GM19452 (cell line): ENCODE results near the gene STARD8.
"Not testable (repeated sequence)": the region's sequence is repeated elsewhere in the genome, so short reads cannot be mapped to it uniquely, and the experiment has no call there.

Experiments
- ATAC-seq: cut with Tn5 transposase; IDR thresholded peaks from one replicate; pipeline ENCODE4 v1.9.1; 2021; ENCODE audit not compliant: unreplicated experiment

The STARD8 gene

DNA sequence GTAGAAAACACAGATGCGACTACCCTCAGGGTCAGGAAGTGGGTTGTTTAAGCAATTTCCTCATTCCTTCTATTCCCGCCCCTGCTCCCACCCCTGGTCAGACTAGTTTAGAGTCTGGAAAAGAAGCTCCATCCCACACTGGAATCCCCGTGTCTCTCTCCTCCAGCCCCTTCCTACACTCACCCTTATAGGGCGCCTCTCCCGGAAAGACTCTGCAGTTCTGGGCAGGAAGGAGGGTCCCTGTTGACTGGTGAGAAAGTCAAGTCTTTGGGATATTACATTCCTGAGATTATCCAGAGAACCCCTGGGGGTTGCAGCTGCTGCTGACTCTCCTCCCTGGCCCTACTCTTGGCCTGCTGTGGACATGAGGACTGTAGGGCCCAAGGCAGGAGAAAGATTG, 11.9 kb downstream of the STARD8 start:
- no peak for ATAC-seq

DNA sequence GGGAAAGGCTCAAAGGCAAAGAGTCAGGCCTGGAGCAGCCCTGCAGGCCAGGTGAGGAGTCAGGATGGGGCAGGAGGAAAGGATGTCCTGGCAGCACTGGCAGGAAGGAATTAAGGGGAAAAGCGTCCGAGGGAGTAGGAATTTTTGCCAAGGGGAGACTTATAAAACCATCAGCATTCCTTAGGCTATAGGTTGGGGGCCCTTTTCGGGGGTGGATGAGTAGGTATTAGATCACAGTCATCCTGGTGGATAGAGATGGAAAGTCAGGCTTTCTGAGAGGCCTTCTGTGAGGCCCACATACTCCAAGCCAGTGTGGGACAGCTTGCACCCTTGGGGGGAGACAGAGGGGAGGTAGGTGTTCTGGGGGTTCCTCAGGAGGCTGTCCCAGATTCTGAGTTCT, 12.3 kb downstream of the STARD8 start:
- ATAC-seq: no peak

DNA sequence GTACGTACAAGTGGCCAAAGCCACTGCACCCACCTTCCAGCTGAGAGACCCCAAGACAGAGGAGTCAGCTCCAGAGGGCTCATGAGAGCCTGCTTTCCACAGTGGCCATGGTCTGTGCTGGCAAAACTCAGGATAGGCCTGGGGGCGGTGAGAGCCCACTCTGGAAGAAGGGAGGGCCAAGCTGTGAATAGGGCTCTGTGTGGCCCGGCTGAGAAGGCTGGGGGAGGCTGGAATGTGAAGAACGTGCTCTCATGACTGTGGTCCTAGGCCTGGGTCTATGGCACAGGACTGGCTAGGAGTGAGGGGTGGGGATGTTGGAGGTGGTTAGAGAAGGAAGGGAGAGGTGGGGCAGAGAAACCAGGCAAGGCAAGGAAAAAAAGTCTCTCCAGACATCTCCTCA, 13.3 kb downstream of the STARD8 start:
- ATAC-seq: no peak

DNA sequence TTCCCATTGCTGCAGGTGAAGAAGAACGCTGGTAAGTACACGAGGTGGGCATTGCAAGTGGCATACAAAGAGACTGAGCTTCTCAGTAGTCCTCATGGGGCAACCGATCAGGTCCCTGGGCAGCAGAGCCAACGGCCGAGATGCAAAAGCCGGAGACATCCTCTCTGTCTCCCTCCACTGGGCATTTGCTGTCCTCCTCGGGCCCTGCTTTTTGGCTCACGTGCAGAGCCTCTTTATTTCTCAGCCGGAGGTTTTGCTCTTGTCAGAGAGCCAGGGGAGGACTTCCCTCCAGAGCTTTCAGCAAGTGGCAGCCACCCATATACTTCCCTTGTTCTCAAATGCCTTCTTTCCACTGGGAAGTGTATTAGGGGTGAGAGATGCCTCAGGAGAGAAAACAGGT, 18.0 kb downstream of the STARD8 start:
- ATAC-seq: no peak

DNA sequence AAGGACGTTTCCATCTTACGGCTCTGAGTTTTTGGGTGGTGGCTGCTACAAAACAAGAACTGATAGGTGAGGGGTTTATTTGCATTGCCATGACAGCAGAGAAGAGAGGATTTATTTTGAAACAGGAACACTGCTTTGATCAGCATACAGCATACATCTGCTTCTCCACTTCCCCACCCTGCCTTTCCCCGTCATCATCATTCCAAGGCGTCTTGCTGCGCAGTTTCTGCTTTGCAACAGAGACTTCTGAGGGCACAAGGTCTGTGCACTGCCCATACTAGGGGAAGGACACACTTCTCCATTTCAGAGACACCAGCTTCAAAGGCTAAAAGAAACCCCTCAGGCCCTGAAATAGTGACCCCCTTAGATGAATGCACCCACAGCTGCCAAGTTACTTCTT, 19.1 kb downstream of the STARD8 start:
- ATAC-seq: no peak

DNA sequence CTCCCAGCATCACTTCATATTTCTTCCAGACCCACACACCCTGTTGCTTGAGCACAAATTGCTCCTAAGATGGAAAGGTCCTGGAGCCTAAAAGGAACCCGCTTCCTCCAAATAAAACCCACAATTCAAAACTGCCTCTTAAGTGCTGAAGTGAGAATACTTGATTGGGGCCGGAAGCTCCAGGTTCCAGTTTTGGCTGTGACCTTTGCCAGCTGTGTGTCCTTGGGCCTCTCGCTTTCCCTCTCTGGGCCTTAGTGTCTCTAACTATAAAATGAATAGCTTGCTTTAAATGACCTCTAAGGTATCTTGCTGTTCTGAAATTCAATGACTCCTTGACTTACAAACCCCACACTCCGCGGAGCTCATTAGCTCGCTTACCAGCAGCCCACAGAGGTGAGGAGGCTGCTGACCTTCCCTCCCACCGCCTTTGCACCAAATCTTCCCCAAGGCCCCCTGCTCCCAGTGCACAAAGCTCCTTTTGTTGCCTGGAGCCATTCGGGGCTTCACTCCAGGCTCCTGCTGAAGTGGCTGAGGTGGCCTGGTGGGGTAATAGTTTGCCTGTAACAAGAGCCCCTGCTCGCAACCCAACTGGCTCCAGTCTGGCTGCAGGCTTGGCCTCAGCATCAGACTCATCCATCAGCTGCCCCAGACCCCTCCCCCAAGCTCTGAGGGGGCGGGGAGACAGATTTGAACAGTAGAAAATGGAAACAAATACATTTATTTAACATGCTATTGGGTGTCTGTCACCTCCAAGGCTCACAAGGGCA, 21.8 kb downstream of the STARD8 start:
- no peak for ATAC-seq

DNA sequence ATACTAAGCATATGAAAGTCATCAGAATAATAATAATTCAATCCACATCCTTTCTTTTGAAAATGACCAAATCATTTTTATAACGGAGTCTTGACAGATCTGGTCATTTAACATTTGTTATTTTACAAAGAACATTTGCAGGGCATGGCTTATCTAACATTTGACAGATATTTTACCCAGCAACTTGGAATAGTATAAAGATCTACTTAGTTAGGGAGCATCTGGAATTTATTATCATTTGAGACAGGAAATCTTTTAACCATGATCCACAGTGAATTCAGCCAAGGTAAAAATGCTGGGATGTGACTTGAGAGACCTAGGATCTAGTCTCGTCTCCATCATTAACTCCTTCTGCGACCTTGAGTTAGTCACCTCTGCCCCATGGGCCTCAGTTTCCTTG, 22.4 kb downstream of the STARD8 start:
- ATAC-seq: no peak

DNA sequence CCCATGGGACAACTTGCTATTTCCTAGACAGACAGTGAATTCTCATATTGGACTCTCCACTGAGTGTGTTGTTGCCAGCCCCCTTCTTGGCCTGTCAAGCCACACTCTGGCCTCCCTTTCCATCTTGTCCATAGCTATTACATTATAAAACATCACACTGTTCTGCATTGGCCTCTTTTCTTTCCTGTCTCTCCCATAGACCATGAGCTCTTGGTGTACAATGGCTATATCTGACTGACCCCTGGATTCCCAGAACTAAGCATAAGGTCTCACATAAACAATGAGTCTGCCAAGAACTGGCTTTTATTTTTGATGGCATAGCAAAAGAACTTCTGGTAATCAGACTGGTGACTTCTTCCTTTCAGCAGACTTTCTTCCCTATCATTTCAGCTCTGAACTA, 23.8 kb downstream of the STARD8 start:
- no peak for ATAC-seq

DNA sequence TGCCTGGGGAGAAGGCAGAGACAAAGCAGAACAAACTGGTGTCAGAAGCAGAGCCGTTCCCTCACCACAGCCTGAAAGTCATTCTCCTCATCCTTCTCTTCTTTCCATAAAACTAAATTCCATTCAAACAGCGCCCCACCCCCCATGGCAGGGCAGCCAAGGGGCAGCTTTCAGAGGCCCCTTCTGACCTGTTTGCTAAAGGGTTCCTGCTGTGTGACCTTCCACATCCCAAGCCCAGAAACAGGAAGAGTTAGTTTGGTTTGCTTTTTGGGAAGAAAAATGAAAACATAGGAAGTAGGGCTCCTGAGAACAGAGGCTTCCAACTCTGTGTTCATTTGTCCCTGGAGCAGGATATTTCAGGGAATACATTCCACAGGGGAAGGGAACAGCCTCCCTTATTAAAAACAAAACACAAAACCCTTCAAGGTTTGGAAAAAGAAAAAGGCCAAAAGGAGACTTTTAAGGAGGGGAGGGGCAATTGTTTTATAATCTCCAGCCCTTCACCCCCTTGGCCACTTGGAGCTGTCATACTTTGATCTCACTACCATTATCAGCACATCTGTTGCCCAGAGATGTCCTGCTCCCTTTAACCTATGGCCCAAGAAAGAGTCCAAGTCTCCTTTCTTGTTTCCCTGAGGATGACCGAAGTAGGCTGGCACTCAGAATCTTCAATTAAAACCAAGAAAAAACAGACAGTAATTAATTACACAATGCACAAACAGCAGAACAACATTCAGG, 25.3 kb downstream of the STARD8 start:
- no peak for ATAC-seq

DNA sequence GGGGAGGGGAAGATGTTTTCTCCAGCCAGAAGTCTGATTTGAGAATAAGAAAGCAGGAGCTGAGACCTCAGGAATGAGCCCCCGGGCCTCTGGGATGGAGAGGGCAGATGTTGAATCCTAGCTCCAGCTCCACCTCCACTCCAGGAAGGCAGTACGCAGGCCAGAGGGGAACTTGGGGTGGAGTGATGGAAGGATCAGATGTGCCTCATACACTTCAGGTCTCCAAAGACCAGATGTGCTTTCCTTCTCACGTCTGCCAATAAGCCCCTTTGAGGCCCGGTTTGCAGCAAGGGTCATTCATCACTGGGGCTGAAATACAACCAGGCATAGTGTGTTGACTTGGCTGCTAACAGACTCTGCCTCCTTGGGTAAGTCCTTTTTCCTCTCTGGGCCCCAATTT, 28.1 kb downstream of the STARD8 start:
- ATAC-seq: no peak

DNA sequence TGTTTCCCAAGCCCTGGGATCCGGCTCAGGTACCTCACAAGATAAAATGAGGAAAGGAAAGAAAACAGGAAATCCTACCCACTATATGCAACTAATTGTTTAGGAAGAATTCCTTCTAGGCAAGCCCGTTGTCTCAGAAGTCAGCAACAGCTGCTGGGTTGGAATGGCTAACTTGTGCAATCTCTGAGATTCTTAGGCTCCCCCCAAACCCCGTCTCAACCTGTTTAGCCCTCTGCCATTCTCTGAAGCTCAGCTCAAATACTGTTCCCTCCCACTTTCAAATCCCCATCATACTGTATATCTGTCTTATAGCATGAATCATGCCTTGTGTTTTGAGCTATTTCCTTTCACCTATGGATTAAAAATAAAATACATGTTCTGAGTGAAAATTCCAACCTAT, 28.9 kb downstream of the STARD8 start:
- ATAC-seq: no peak

DNA sequence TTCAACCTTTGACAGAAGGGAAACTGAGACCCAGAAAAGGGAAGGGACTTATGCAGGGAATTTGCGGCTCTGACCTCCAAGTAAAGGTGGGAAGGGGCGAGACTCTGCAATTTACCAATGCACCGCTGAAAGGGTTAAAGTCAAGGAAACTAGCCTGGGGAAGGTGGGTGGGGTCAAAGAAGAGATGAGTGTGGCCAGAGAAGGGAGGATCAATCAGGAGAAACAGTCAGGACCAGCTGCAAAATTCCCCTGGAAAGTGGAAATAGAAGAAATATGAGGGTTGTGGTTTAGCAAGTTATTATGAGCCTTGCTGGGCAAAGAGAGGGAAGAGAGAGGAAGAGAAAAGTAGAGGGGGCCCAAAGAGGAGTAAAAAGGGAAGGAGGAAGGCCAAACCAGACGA, 30.5 kb downstream of the STARD8 start:
- no peak for ATAC-seq

DNA sequence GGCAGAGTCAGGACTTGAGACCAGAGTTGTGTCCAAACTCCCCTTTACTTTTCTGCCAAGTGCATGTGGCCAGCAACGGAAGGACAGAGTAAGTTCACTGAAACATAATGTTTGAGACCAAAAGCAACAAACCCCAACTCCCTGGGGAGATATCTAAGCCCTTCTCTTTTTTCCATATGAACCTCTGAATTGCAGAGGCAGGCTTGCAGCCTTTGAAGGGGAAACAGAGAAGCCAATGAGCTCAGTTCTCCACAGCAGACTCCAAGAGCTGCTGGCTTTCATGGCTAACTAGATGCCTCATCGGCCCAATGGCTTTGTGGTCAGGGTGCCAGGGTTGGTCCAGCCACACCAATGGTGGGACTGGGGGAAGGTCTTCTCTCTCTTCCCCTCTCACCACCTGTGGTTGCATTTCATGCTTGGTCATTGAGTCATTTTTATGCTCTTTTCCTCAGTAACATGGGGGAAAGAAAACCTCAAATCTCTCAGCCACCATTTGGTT, 34.0 kb downstream of the STARD8 start:
- ATAC-seq: peak; percentile 41

DNA sequence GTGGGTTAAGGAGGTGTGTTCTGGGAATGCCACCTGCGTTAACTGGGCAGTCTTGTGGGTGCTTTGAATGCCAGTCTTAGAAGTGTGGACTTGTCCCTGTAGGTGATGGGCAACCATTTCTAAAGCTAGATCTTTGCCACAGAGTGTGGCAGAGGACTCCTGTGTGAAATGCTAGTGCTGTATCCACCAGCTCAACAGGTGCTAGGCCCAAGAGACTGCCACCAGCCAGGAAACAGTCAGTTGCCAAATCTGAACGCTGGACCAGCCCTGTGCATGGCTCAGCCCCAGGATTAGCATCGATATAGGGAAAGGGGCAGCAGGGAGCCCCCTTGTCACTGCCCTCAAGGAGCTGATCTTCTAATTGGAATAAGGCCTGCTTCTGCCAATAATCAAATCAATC, 35.3 kb downstream of the STARD8 start:
- ATAC-seq: no peak

DNA sequence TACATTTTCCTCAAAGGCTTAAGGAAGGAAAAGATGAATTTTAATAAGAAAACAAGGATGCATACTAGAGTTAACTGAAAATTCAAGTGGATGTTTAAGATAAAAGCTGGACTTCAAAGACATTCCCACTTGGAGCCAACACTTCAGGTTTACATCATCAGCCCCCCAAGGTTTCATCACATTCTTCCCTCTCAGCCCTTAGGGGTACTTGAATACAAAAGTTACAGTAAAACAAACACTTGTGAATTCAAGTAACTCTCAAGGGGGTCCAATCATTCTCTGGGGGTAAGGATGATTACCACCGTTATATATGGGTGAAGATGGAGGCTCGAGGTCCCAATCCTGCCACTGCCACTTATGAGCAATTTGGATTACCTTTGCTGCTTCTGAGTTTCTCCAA, 36.1 kb downstream of the STARD8 start:
- ATAC-seq: no peak

DNA sequence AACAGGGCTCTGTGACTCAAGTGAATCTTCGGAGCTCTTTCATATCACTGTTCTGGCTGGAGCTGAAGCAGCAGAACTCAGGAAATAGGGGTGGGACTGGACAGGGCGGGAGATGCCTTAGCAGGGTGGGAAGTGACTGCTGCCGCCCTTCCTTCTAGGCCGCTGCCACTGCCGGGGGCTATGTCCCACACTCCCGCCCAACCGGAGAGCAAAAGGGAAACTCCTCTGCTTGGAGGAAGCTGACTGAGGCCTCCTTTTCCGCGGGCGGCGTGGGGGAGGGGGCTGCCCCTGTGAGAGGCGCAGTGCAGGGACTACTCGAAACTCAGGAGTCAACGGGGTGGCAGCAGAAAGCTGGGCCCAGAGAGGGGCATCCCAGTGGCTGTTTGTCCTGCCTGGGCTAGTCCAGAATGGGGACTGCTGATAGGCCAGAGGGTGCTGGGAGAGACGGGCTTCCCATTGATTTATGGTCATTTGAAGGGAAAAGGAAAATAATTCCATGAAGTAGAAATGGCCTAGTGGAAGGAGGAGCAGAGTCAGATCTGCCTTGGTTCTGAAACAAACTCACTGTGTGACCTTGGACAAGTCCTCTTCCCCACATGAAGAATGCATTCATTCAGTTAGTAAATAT, 36.9 kb downstream of the STARD8 start:
- no peak for ATAC-seq

DNA sequence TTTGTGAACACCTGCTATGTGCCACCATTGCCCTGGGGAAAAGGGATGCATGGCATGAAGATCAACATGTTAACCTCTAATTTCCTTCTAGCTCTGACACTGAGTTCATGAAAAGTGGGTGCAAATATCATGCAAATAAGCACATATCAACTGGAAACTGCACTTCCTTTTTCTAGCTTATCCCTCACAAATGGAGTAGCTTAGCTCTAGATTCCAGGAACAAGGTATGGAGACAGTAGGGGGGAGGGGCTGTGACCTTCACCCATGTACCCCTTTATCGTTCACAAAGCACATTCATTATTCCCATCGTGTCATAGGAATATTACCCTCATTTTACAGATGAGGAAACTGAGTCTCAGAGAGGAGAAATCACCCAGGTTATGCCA, 37.4 kb downstream of the STARD8 start:
- ATAC-seq: no peak

DNA sequence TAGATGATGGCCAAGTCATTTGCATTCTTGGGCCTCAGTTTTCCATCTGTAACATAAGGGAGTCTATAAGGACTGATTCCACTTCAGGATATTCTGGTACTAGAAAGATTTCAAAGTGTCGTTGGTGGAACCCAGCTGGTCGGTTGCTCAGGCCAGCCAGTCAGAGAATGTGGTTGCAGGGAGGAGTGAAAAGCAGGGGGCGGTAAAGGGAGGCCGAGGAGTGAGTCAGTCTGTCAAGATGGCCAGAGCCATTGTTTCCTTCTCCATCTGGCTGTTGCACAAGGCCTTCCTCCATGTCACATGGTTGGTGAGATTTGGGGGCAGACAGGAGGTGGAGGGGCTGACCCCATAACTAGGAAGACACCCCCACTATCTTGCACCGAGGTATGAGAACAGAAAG, 38.2 kb downstream of the STARD8 start:
- ATAC-seq: no peak

DNA sequence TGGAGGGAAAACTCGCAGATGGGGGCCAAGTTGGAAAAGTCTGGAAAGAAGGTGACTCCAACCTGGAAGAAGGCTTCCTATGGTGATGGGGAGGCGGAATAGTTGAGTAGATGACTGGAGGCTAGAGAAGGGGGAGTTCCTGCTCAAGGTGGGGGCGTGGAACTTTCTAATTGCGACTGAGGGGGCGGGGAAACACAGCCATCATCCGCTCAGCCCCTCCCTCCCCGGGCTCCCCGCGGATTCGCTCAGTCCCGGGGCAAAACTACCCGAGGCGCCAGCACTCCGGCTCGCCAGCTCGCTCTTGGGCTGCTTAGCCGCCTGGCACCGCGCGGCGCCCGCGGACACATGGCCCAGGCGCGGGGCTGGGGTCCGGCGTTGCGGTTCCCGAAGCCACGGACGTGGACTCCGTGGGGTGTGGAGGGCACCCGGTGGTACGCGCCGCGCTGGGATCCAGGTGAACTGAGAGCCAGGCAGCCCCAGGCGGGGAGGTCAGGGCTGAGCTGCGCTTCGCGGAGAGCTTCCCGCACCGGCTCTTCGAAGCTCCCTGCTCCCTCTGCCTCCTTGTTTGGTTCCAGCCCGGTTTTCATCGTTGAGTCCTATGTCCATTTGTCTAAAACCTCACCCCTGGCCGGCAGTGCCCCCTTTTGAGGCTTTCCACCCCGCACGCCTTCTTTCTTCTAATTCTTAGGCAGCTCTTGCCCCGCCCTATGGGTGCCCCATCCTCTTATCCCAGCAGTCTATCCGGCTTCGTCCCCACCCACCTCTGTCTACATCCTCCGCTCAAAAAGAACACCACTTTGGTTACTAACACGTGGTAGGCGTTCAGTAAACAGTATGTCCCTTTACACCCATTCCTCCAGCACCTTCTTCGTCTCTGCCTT, 38.9 kb downstream of the STARD8 start:
- no peak for ATAC-seq

DNA sequence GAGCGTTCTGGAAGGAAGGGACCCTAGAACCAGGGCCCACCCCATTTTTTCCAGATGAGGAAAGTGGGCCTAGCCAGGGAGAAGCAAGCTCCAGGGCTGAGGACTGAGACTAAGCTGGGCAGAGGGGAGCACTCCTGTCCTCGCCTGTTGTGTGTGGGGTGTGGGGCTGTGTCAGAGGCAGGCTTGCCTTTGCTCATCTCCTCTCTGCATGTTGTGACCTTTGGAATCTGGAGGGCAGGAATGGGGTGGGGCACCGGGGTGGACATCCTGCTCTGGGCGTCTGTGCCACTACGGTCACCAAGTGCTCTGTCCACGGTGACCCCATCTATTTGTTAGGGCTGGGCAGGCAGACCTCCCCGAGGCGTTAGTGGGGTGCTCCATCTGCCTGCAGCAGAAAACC, 41.5 kb downstream of the STARD8 start:
- ATAC-seq: not testable (repeated sequence)

DNA sequence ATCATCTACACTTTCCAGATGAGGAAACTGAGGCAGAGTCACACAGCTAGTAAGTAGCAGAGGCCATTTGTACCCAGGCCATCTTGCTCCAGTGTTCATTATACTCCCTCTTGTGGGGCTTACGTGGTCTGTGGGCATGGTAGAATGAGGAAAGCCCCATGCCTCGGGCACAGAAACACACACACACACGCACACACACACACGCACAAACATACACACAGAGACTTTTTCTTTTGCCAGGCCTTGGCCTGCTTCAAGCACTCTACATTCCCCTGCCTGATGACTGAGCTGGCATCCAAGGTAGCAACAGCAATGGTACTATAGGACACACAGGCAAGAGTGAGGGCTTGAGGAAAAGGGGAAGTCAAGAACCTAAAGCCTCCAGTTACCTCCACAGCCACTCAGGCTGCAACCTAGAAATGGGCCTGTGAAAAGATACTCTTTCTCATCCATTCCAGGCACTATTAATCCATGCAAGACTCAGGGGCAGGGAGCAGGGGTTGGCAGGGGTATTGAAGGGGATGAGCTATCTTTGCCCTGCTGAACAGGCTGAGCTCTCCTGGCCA, 43.6 kb downstream of the STARD8 start:
- no peak for ATAC-seq
